ENCODE measurements around the gene TES. TPM values are rescaled to one million over a fixed set of nuclear protein-coding genes. Genes with fewer than 3 reads are reported as not detected.

TES gene
- total RNA-seq, 4 donors from 2014 or later = 115 to 189 (median 146) TPM

GRCh38 chr7:116284390-116284789 lies 74.1 kb downstream of the TES start:
- no peak overlapping the region for H3K27ac ChIP-seq
- DNase-seq = no peak
- no peaks in the 10 kb centered on the region for H3K36me3 ChIP-seq
- no peaks in the 10 kb centered on the region for H3K9me3 ChIP-seq
- intact Hi-C loops (cut with DNase I; ENCODE audit: low total_unique reads) = no loop called here
- no peaks in the 10 kb centered on the region for H3K27me3 ChIP-seq
- TF ChIP-seq POLR2A (IDR thresholded peaks at IDR 0.05) (no peak), CTCF (IDR thresholded peaks at IDR 0.05) (no peak)
- no peaks in the 10 kb centered on the region for H3K4me1 ChIP-seq
- H3K4me3 ChIP-seq = no peak overlapping the region

- Histone ChIP-seq H3K4me3 (no peak overlapping the region), H3K27me3 (no peaks in the 10 kb centered on the region), H3K36me3 (no peaks in the 10 kb centered on the region), H3K27ac (no peak overlapping the region), H3K9me3 (no peaks in the 10 kb centered on the region), H3K4me1 (no peaks in the 10 kb centered on the region)
- DNase-seq = no peak
- TF ChIP-seq POLR2A (IDR thresholded peaks at IDR 0.05) (no peak), CTCF (IDR thresholded peaks at IDR 0.05) (no peak)
- intact Hi-C loops (cut with DNase I; ENCODE audit: low total_unique reads) = no loop called here
Measured at GRCh38 chr7:116285252-116285651, 74.9 kb downstream of the TES start.

- Histone ChIP-seq H3K4me1 (no peaks in the 10 kb centered on the region), H3K36me3 (no peaks in the 10 kb centered on the region), H3K27ac (no peak overlapping the region), H3K4me3 (no peak overlapping the region), H3K9me3 (no peaks in the 10 kb centered on the region), H3K27me3 (no peaks in the 10 kb centered on the region)
- intact Hi-C loops (cut with DNase I; ENCODE audit: low total_unique reads) = no loop called here
- TF ChIP-seq POLR2A (IDR thresholded peaks at IDR 0.05) (no peak), CTCF (IDR thresholded peaks at IDR 0.05) (no peak)
- DNase-seq = no peak
Measured at GRCh38 chr7:116290740-116291139, 80.4 kb downstream of the TES start.

- DNase-seq = no peak
- H3K9me3 ChIP-seq = no peaks in the 10 kb centered on the region
- TF ChIP-seq POLR2A (IDR thresholded peaks at IDR 0.05) = no peak
- no peak for TF ChIP-seq CTCF (IDR thresholded peaks at IDR 0.05)
- intact Hi-C loops (cut with DNase I; ENCODE audit: low total_unique reads) = no loop called here
- H3K36me3 ChIP-seq = no peaks in the 10 kb centered on the region
- H3K27ac ChIP-seq = no peak overlapping the region
- H3K27me3 ChIP-seq = no peaks in the 10 kb centered on the region
- no peaks in the 10 kb centered on the region for H3K4me1 ChIP-seq
- H3K4me3 ChIP-seq = no peak overlapping the region
Measured at GRCh38 chr7:116291937-116292336, 81.6 kb downstream of the TES start.

GRCh38 chr7:116292381-116292780 lies 82.0 kb downstream of the TES start:
- no peak for TF ChIP-seq CTCF (IDR thresholded peaks at IDR 0.05)
- TF ChIP-seq POLR2A (IDR thresholded peaks at IDR 0.05) = no peak
- no peak overlapping the region for H3K4me3 ChIP-seq
- intact Hi-C loops (cut with DNase I; ENCODE audit: low total_unique reads) = no loop called here

More at GRCh38 chr7:116292381-116292780, 82.0 kb downstream of the TES start:
- H3K27me3 ChIP-seq = no peaks in the 10 kb centered on the region
- H3K9me3 ChIP-seq = no peaks in the 10 kb centered on the region
- H3K36me3 ChIP-seq = no peaks in the 10 kb centered on the region
- DNase-seq = no peak
- H3K4me1 ChIP-seq = no peaks in the 10 kb centered on the region
- no peak overlapping the region for H3K27ac ChIP-seq

Data from uterus (tissue), 4 donors.